Measurements from ENCODE around the gene ANO2.
"Not testable (repeated sequence)": the region's sequence is repeated elsewhere in the genome, so short reads cannot be mapped to it uniquely, and the experiment has no call there.

ANO2 gene

DNA sequence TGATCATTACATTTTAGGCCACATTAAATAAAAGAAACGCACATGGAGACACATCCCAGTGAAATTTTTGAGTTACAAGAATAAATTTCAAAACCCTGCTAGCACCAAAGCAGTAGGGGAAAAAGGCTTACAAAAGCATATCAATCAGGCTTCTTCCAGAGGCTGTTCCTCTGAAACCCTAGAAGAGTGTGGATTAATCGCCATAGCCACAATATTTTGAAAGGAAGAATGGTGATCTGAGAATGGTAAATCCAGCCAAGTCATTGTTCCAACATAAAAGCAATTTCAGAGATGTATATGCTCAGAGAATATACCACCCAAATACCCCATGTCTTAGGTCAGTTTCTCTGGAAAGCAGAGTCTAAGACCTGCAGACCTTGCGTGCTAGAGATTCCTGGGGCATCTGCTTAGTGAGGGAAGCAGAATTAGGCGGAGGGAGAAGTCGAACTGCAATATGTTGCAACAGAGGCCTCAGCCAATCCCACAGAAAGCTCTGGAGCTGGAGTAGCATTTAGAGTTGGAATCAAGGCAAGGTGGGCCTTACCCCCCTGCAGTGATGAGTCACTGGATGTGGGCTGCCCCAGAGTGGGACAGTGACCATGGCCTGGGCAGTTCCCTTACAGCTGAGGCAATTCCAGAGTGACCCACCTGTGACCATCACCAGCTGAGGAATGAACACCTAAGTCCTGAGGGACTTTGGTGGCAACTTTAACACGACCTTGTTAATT is 387.9 kb downstream of the ANO2 start:
- DNase-seq (ENCODE audit: low read depth, low spot score) = no peak

GRCh38 chr12:5556033-5556614 is 388.9 kb downstream of the ANO2 start:
- no peak for DNase-seq (ENCODE audit: low read depth, low spot score)

DNA sequence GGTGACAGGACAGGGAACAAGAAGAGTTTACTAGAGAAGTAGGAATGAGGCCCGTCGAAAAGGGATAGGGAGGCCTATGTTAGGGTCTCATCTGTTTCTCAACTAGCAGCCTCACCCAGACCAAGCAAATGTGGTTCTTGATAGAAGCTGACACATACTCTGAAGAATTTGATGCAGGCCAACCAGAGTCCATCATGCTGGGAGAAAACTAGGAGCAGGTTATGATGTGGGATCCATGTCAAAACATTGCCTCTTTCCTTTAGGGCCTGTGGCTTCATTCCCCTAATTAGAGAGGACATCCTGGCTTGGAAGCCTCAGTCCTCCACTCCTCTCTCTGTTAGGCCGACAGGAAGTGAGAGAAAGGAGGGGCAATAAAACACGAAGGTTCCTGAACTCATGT is 390.3 kb downstream of the ANO2 start:
- DNase-seq (ENCODE audit: low read depth, low spot score) = no peak

GRCh38 chr12:5549011-5549410 is 396.0 kb downstream of the ANO2 start:
- no peak for DNase-seq (ENCODE audit: low read depth, low spot score)

DNA sequence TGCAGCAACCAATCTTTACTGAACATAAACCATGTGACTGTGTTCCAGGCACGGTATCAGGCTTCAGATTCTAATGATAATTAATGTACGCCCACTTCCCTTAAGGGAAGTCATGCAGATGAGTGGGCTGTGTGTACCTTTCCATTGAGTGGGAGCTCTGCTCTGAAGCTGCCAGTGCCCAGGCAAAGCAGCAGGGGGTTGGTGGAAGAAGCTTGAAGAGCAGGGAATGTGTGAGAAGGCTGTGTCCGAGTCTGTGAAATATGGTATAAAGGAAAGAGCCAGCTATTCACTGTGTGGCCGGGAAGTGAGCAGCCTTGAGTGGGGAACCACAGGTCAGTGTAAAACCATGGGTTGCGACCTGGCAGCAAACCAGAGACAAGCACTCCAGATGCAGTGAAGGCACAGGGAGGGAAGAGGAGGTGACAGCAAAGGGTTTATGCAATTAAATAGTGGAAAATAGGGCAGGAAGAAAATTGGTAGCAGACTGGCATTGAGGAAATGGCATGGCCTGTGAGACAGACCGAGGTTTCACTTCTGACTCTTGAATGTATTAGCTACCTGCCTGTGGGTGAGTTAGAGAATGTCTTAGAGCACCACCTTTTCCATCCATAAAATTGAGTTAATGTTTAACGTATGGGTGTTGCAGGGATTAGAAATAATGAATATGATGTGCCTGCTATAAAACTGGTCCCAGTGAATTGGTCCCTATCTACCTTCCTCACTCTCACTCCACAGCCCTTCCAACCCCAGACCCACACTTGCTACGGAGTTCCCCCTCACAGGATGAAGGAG is 396.7 kb downstream of the ANO2 start:
- DNase-seq (ENCODE audit: low read depth, low spot score) = no peak

GRCh38 chr12:5546616-5547015 is 398.4 kb downstream of the ANO2 start:
- DNase-seq (ENCODE audit: low read depth, low spot score) = no peak

GRCh38 chr12:5537771-5538170 is 407.3 kb downstream of the ANO2 start:
- no peak for DNase-seq (ENCODE audit: low read depth, low spot score)

GRCh38 chr12:5537026-5537615 is 407.9 kb downstream of the ANO2 start:
- DNase-seq (ENCODE audit: low read depth, low spot score) = not testable (repeated sequence)

GRCh38 chr12:5535541-5535940 is 409.5 kb downstream of the ANO2 start:
- DNase-seq (ENCODE audit: low read depth, low spot score) = no peak

GRCh38 chr12:5534426-5535199 is 410.4 kb downstream of the ANO2 start:
- no peak for DNase-seq (ENCODE audit: low read depth, low spot score)

- DNase-seq (ENCODE audit: low read depth, low spot score) = no peak
Measured at GRCh38 chr12:5533368-5533767, 411.7 kb downstream of the ANO2 start.

DNA sequence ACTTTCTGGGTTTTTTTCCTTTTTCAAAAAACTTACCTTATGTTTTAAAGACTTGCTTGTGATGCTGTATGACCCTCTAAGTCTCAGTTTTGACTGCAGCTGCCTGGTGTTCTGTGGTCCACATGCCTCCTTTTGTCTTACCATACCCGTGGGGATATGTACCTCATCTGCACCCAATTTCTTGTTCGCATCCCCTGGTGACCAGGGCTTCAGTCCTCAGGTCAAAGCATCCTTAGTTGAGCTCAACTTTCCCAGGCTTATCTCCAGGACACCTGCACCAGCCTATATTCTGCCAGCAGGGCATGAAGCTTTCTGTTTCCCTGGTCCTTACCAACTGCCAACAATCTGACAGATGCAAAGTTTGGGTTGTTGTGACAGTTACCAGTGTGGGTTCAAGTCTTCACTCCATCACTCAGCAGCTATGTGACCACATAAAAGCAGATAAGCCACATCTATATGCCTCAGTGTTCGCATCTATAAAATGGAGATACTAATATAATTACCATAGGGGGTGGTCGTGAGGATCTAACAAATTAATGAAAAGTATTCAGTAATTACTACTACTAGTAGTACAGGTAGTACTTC is 419.2 kb downstream of the ANO2 start:
- no peak for DNase-seq (ENCODE audit: low read depth, low spot score)

DNA sequence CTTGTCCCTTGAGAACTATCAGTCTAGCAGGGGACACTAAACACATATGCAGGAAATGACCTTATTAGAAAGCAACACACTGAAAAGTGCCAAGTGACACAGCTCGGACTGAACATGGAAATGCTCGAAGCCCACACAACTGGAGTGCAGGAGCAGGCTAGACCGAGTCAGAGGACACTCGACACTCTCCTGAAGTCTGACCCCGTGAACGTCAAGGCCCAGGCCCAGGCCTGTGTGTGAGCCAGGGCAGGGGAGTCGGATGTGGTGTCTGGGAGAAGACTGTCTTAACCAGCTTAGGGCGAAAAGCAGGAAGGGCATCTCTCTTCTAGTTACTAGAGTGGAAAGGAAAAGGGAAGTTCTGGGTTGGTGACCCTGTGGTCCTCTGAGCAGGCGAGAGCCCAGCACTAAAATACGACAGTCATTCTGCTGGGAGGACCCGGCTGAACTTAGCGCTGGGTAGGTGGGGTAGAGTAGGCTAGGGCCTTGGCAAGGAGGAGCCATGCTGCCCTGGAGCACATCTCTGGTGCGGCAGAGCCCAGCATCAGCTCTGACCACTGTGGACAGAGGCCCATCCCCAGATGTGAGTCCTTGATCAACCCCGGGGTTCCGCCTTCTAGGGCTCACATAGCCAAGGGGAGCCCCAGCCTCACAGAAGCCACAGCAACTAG is 420.2 kb downstream of the ANO2 start:
- no peak for DNase-seq (ENCODE audit: low read depth, low spot score)

GRCh38 chr12:5524116-5524768 is 420.8 kb downstream of the ANO2 start:
- DNase-seq (ENCODE audit: low read depth, low spot score) = no peak

- no peak for DNase-seq (ENCODE audit: low read depth, low spot score)
Measured at GRCh38 chr12:5523396-5524115, 421.5 kb downstream of the ANO2 start.

GRCh38 chr12:5522432-5523335 is 422.4 kb downstream of the ANO2 start:
- no peak for DNase-seq (ENCODE audit: low read depth, low spot score)

DNA sequence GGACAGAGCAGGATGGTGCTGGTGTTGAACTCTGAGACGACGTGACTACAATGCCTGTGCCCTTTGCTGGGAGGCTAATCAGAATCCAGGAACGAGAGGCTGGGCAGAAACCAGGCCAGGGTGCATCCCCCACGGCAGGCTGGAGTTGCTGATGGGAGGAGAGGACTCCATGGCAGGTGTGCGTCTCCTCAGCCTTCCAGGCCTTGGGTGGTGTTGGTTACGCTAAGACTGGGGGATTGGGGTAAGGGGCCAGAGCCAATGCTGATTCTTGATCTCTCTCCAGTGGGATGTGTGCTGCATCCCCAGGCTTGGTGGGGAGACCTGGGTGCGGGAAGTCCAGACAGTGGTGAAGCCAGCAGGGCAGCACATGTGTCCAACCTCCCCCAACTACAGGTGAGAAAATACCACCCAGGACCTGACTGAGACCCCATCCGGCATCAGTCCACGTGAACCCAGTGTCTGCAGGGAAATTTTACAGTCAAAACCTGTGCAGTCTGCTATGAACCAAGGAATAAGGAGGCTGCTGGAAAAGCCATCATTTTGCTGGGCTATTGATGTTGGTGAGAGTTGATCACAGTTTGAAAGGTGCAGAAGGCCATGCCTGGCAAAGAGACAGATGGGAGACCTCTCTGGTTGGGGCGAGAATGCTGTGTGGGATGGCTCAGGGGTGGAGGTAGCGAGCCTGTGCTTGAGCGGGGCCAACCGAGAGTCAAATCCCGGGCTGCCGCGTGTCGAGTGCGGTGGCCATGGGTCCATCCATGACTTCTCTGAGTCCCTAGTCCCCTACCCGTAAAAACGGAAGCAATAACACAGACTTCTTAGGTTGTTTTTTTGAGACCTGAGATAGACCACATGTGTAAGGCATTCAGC is 423.4 kb downstream of the ANO2 start:
- DNase-seq (ENCODE audit: low read depth, low spot score) = no peak

All from smooth muscle cell of the brain vasculature (primary cell).